K562 (cell line): ENCODE results near the gene BFSP1. TPM values are rescaled to one million over a fixed set of nuclear protein-coding genes. Genes with fewer than 3 reads are reported as not detected.

Source experiments
- CCAR2 ChIP-seq: fragments of 200-400 bp; formaldehyde crosslinking; IDR thresholded peaks from 2 replicates; pipeline ENCODE4 v1.6.1; 2017; ENCODE audit warnings: mild to moderate bottlenecking, low read depth, low read length
- E2F4 ChIP-seq: sonication (generic); formaldehyde crosslinking; IDR thresholded peaks from 2 replicates; pipeline ENCODE4 v1.8.0; 2022; ENCODE audit warnings: mild to moderate bottlenecking, low read depth, missing genetic modification reagents
- ERF ChIP-seq: fragments of 450-650 bp; formaldehyde crosslinking; IDR thresholded peaks from 2 replicates; pipeline ENCODE4 v1.4.0; 2020; ENCODE audit warnings: mild to moderate bottlenecking, mixed read lengths
- ESRRA ChIP-seq: fragments of 450-650 bp; IDR thresholded peaks from 2 replicates; pipeline ENCODE4 v1.6.1; 2014; ENCODE audit warnings: low read depth, mild to moderate bottlenecking, moderate library complexity, borderline replicate concordance
- FIP1L1 ChIP-seq: fragments of 200-400 bp; formaldehyde crosslinking; IDR thresholded peaks from 2 replicates; pipeline ENCODE4 v1.6.1; 2018; ENCODE audit warnings: mild to moderate bottlenecking, low read depth, low read length; ENCODE audit not compliant: poor library complexity, severe bottlenecking
- IRF2 ChIP-seq: sonication (generic); formaldehyde crosslinking; IDR thresholded peaks from 2 replicates; pipeline ENCODE4 v1.8.1; 2022; ENCODE audit warnings: mild to moderate bottlenecking, missing genetic modification reagents
- IRF9 ChIP-seq: fragments of 450-650 bp; IDR thresholded peaks from 2 replicates; pipeline ENCODE4 v1.6.1; 2016; ENCODE audit warnings: missing biosample characterization, missing genetic modification characterization
- LCOR ChIP-seq: sonication (generic); formaldehyde crosslinking; IDR thresholded peaks from 2 replicates; pipeline ENCODE4 v1.8.0; 2022; ENCODE audit warnings: mild to moderate bottlenecking, missing genetic modification reagents
- MAZ ChIP-seq, 2 experiments: fragments of 450-650 bp in 1 of 2; sonication (generic) in 1 of 2; formaldehyde crosslinking; IDR thresholded peaks in 1 of 2; conservative IDR thresholded peaks in 1 of 2; 2 replicates each; pipeline versions ENCODE4 v1.4.0 to v1.5.0; 2020; ENCODE audit warnings: mild to moderate bottlenecking in 1 of 2, missing genetic modification reagents in 1 of 2
- MYBL2 ChIP-seq, 2 experiments: fragments of 450-650 bp in 1 of 2; sonication (generic) in 1 of 2; formaldehyde crosslinking in 1 of 2; IDR thresholded peaks; 2 replicates each; pipeline versions ENCODE4 v1.6.1 to v1.8.1; 2017 to 2022; ENCODE audit warnings: borderline replicate concordance in 1 of 2, inconsistent platforms in 1 of 2, low read depth in 1 of 2, mild to moderate bottlenecking in 1 of 2, missing genetic modification reagents in 1 of 2, moderate library complexity in 1 of 2
- MYC ChIP-seq, 2 experiments: fragments of 250-450 bp in 1 of 2; sonication (Bioruptor Pico) in 1 of 2; IDR thresholded peaks; 2 replicates each; pipeline versions ENCODE4 v1.5.1 to v1.6.1; 2012 to 2021; ENCODE audit warnings: low read depth in 2 of 2, borderline replicate concordance in 1 of 2, improper control_type of control experiment in 1 of 2, low read length in 1 of 2, mild to moderate bottlenecking in 1 of 2, moderate library complexity in 1 of 2
- SNAPC5 ChIP-seq: fragments of 250-450 bp; sonication (Bioruptor Pico); IDR thresholded peaks from 2 replicates; pipeline ENCODE4 v1.8.0; 2021; ENCODE audit warnings: moderate library complexity, mild to moderate bottlenecking, inconsistent platforms
- STAT5B ChIP-seq: fragments of 250-450 bp; sonication (Bioruptor Pico); IDR thresholded peaks from 2 replicates; pipeline ENCODE4 v1.8.0; 2021; ENCODE audit warnings: mild to moderate bottlenecking, inconsistent platforms
- TCF7 ChIP-seq: sonication (generic); IDR thresholded peaks from 2 replicates; pipeline ENCODE4 v1.6.1; 2016; ENCODE audit warnings: antibody characterized with exemption, borderline replicate concordance
- THRB ChIP-seq: fragments of 450-650 bp; formaldehyde crosslinking; conservative IDR thresholded peaks from 2 replicates; pipeline ENCODE4 v1.4.0; 2022; ENCODE audit warnings: mild to moderate bottlenecking, missing genetic modification characterization
- ZBTB43 ChIP-seq: sonication (generic); formaldehyde crosslinking; IDR thresholded peaks from 2 replicates; pipeline ENCODE4 v1.8.0; 2023; ENCODE audit warnings: mild to moderate bottlenecking, missing genetic modification reagents
- ZFP36 ChIP-seq: fragments of 150-350 bp; IDR thresholded peaks from 2 replicates; pipeline ENCODE4 v1.6.1; 2018; ENCODE audit warnings: low read length, low read depth; ENCODE audit not compliant: partially characterized antibody
- ZNF311 ChIP-seq: fragments of 250-450 bp; sonication (Bioruptor Pico); IDR thresholded peaks from 2 replicates; pipeline ENCODE4 v1.4.0; 2020; ENCODE audit warnings: mild to moderate bottlenecking, moderate library complexity
- ZNF444 ChIP-seq: fragments of 250-450 bp; sonication (Bioruptor Pico); IDR thresholded peaks from 2 replicates; pipeline ENCODE4 v1.4.0; 2020; ENCODE audit warnings: mild to moderate bottlenecking, moderate library complexity
- ZNF740 ChIP-seq, 3 experiments: fragments of 200-800 bp in 1 of 3; sonication (Bioruptor generic) in 1 of 3; sonication (generic) in 1 of 3; formaldehyde crosslinking in 1 of 3; IDR thresholded peaks; 2 replicates each; pipeline versions ENCODE4 v1.6.1 to v1.8.0; 2016 to 2022; ENCODE audit warnings: mild to moderate bottlenecking in 2 of 3, missing compliant biosample characterization in 2 of 3, missing genetic modification characterization in 2 of 3, missing genetic modification reagents in 1 of 3
- polyA plus RNA-seq, 8 experiments: library from polyadenylated mRNA; depleted of rRNA in 4 of 8; stranded (reverse) in 5 of 8; unstranded in 3 of 8; fragments of >200 nt; fragmentation: Nextera tagmentation in 2 of 8; fragmentation: Illumina TruSeq in 1 of 8; extraction: Ambion mirVana in 2 of 8; extraction: Trizol in 1 of 8; gene quantifications; 2 replicates each; pipeline versions ENCODE4 v1.2.1 to v1.2.3, GENCODE V29; 2011 to 2014; ENCODE audit warnings: inconsistent platforms in 1 of 8, missing spikeins in 1 of 8
- total RNA-seq, 7 experiments: library from RNA; depleted of rRNA in 6 of 7; stranded (reverse); fragments of >200 nt in 6 of 7; fragmentation: Illumina TruSeq in 2 of 7; extraction: Trizol in 2 of 7; gene quantifications; 2 replicates each; pipeline versions ENCODE4 v1.2.1 to v1.2.3, GENCODE V29; 2011 to 2021; ENCODE audit warnings: low replicate concordance in 1 of 7

The BFSP1 gene
- total and polyA plus RNA-seq, 9 of the 15 experiments (the other 6 are each of a cell fraction or from before 2014, with no cell fraction given) = 0.09 to 0.86 (median 0.40) TPM

- TF ChIP-seq THRB (no peak), ZNF740 (CRISPR knock-in tag; IDR thresholded peaks at IDR 0.05) (no peak), ZNF740 (tag; IDR thresholded peaks at IDR 0.05) (no peak), IRF2 (CRISPR knock-in tag) (no peak), MAZ (CRISPR knock-in tag; conservative IDR thresholded peaks at IDR 0.05 in 1 of 2, IDR thresholded peaks at IDR 0.05 in 1 of 2) (no peak), ERF (CRISPR knock-in tag) (no peak), E2F4 (CRISPR knock-in tag) (no peak), STAT5B (no peak), IRF9 (tag) (no peak), FIP1L1 (no peak), ZBTB43 (CRISPR knock-in tag) (no peak), MYBL2 (IDR thresholded peaks at IDR 0.05; ENCODE audit: low read depth) (no peak), MYBL2 (CRISPR knock-in tag; IDR thresholded peaks at IDR 0.05; ENCODE audit: borderline replicate concordance) (no peak), MYC (IDR thresholded peaks at IDR 0.05; ENCODE audit: low read depth, low read length) (no peak), MYC (CRISPR knock-in tag; IDR thresholded peaks at IDR 0.05; ENCODE audit: borderline replicate concordance, low read depth) (no peak), SNAPC5 (CRISPR knock-in tag) (no peak), CCAR2 (no peak), ZNF311 (CRISPR knock-in tag) (no peak), TCF7 (no peak), ESRRA (no peak), ZNF444 (CRISPR knock-in tag) (no peak), LCOR (CRISPR knock-in tag) (no peak), ZFP36 (no peak)
Observed at GRCh38 chr20:17504898-17505635, 26.1 kb downstream of the BFSP1 start (continued).
